NCI-H774 (cell line): ENCODE measurements around the gene RSPH10B.
A peak's percentile ranks its signal among the peaks of the same experiment; 100 is the strongest.
"Not testable (repeated sequence)": the region's sequence is repeated elsewhere in the genome, so short reads cannot be mapped to it uniquely, and the experiment has no call there.

Source experiments
- DNase-seq: peaks from one replicate; lab custom pipeline; 2025; lab: John Stamatoyannopoulos, UW

RSPH10B gene

DNA sequence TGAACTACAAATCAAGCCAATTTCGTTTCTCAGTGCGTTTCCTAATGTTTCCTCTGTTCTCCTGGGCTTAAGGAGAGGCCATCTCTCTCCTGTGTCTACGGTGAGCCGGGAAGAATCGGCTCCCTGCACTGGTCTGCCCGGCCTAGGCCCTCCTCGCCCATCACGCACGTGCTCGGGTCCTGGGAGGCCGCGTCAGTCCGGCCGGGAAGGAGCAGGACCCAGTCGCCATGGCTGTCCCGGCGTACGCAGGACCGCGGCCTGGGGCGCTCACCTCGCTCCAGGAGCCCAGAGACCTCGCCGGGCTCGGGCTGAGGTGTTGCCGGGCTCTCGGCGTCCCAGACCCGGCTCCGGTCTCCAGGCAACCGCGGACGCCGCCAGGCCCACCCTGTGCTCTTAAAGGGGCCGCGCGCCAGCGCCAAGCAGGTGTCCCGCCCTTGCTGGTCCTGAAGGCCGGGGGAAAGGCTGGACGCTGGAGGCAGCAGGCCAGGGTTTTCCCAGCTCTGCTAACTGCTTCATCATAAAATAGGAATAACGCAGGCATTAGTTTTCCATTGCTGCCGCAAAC is at the start of gene RSPH10B:
Gene RSPH10B, minus strand, starts transcription at position 343 of the 565 bp plus-strand sequence. CDS start 3,573 bp downstream, outside the sequence.
- not testable (repeated sequence) for DNase-seq

DNA sequence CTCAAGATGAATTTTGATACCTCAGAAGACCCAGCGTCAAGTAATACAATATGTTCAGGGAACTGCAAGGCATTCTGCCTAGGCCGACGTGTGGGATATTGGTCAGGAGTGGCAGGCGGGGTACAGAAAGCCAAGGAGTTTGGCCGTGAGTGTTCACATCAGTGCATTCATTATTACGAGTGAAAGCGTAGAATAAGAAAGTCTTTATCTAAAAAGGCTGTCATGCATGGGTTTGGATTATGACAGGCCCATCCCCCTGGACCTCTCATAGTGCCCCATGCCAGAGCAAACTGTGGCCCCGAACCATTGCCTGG is 46.1 kb upstream of the RSPH10B start:
- no peak for DNase-seq

DNA sequence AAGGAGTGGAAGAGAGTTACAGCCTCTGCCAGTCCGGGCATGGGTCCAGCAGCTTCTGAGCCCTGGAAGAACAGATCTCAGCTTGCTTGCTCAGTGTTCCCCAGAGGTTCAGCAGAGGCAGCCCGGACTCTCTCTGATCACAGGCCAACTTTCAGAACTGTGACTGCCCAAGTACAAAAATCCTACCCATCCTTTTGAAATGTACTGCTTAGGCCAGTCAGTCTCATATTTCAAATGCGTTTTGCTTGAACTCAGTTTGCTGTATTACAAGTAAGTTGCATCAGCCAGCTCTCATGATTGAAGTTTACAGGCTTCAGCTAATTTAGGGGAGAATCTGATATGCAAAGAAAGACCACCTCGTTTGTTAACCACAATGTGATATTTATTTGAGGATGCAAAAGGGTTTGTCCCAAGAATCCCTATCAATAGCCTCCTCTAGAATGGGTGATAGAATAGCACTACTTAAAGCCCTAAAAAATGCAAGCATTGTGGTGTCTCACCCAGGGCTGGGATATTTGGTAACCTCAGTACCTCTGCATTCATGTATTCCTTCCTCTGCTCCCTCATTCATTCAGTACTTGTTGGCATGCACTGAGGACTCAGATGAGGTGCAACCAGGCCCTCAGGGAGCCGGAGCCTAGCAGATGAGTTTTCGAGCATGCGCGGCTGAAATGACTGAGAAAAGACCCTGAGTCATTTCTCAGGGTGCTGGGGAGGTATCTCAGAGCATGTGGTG is 45.6 kb upstream of the RSPH10B start:
- DNase-seq, result no peak

DNA sequence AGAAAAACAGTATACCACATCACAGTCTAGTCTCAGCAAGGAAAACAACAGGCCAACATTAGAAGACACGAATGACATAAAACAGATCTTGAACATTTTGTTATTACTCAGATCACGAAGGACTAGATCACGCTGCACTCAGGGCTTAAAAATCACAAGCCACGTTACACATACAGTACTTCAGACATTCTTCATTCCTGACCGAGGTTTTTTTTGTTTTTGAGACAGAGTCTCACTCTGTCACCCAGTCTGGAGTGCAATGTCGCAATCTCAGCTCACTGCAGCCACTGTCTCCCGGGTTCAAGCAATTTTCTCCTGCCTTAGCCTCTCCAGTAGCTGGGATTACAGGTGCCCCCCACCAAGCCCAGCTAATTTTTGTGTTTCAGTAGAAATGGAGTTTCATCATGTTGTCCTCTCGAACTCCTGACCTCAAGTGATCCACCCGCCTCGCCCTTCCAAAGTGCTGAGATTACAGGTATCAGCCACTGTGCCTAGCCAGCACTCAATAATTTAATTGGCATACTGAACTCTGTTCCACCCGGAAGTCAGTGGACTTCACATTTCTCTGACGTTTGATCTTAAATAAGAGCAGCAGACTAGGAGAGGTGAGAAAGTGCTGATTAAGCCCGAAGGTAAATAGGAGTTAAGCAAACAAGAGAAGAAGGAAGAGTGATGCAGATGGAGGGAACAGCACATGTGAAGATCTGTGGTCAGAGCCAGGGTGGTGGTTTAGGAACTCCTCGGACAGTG is 42.0 kb upstream of the RSPH10B start:
- DNase-seq, result no peak

DNA sequence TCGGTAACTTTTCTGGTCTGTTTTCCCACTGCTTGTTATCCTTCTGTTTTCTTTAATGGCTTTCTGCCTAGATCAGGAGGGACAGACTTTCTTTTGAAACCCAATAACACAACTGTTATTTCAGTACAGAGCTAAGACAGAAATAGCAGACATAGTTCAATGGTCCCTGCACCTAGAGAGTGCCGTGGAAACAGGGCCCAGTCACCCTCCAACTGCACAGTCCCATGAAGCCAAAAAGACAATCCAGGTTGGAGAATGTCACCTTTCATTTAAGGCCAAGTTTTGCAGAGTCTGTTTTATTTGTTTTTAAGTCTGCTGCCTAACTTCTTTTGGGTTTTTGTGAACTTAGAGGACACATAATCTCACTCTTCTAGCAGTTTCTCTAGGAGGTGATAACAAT is 41.1 kb upstream of the RSPH10B start:
- no peak for DNase-seq

DNA sequence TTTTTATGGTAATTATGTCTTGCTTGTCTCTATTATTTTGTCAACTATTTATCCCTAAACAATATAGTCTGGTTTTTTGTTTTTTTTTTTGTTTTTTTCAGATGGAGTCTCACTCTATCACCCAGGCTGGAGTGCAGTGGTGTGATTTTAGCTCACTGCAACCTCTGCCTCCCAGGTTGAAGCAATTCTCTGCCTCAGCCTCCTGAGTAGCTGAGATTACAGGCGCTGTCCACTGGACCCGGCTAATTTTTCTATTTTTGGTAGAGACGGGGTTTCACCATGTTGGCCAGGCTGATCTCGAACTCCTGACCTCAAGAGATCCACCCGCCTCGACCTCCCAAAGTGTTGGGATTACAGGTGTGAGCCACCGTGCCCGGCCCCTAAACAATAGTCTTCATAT is 39.9 kb upstream of the RSPH10B start:
- not testable (repeated sequence) for DNase-seq

DNA sequence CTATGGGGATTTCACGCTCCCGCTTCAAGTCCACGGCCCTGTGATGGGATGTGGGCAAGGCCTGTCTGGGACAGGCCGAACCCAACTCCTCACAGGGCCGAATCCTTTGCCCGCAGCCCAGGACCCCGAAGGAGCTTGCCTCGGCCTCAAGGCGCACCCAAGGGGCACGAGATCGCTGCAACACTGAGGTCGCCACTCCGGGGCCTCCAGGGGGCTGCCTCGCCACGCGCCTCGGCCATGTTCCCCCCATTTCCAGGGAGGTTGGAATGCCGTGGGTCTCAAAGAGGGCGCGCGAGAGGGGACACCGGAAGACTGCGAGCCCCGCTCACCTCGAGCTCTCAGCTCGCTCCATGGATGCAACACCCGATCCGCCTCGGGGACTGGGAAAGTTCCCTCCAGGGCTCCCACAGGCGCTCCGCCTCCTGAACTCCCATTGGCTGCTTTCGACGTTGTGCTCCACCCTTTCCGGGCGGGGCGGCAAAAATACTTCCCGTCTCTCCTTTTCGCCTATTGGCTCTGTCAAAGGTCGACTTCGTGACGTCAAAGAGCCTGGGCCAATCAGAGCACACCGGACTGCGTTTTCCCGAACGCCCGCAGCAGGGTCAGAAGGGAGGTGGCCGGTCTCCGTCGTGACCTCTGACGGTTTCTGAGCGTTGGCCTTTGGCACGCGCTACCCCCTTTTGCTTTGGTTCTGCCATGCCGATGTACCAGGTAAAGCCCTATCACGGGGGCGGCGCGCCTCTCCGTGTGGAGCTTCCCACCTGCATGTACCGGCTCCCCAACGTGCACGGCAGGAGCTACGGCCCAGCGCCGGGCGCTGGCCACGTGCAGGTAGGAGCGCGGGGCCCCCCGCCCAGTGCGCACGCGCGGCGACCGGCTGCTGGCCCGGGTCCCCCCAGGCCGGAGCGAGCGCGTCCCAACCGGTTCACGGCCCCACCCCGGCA is 38.5 kb upstream of the RSPH10B start, which contains the start of the genes AIMP2 and PMS2:
Gene AIMP2, plus strand, starts transcription at position 605 of the 944 bp plus-strand sequence. Its CDS starts 92 bp downstream, at position 697.
Gene PMS2, minus strand, starts transcription at position 382 of the 944 bp plus-strand sequence. Its CDS starts 30 bp downstream, at position 352.
- peak; percentile 98 for DNase-seq

DNA sequence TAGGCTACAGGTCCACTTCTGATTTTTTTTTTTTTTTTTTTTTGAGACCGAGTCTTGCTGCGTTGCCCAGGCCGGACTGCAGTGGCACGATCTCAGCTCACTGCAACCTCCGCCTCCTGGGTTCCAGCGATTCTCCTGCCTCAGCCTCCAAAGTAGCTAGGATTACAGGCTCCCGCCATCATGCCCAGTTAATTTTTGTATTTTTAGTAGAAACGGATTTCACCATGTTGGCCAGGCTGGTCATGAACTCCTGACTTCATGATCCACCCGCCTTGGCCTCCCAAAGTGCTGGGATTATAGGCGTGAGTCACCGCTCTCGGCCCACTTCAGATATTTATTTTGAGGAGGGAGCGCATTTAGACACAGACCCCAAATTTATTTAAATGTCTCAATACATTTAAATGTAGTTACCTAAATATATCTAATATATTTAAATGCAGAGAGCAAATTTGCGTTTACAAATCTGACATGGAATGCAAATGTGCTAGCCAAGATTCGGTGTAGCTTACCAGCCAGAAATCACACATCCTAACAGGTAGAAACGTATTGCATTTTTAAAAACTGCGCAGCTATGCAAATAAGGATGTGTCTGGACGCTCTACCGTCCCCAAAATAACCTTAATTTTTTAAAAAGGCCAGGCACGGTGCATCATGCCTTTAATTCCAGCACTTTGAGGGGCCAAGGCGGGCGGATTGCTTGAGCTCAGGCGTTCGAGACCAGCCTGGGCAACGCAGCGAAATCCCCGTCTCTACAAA is 37.5 kb upstream of the RSPH10B start:
- not testable (repeated sequence) for DNase-seq

DNA sequence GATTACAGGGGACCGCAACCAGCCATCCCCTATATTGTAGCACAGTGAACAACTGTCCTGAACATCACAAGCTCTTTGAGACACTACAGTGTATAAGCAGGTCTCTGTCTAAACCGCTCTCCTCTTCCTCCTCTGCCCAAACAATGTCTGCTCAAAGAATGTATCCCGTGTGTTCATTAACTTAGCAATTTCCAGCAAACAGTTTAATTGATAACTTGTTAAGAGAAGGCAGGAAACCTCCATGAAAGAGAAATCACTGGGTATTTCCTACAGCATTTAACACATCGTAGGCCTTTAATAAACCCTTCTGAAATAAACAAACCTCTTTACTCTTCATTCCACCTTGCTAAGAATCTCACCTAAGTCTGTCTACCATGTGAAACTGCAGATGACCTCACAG is 36.9 kb upstream of the RSPH10B start:
- DNase-seq, result no peak

DNA sequence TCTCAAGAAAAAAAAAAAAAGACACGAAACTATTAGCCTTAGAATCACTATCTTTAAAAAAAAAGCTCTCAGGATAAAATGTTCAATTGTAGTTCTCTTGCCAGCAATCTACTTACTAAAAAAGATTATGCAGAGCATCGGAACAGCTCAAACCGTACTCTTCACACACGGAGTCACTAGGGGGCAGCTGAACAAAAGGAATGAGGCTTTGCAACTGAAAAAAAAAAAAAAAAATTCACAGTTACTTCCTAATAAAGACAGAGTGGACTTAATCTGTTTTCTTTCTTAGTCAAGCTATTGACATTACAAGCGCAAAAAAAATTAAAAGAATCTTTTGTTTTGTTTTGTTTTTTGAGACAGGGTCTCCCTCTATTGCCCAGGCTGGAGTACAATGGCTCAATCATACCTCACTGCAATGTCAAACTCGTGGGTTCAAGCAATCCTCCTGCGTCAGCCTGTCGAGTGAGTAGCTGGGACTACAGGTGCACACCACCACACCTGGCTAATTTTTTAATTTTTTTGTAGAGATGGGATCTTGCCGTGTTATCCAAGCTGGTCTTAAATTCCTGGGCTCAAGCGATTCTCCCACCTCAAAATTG is 26.8 kb upstream of the RSPH10B start:
- DNase-seq, result peak; percentile 28

DNA sequence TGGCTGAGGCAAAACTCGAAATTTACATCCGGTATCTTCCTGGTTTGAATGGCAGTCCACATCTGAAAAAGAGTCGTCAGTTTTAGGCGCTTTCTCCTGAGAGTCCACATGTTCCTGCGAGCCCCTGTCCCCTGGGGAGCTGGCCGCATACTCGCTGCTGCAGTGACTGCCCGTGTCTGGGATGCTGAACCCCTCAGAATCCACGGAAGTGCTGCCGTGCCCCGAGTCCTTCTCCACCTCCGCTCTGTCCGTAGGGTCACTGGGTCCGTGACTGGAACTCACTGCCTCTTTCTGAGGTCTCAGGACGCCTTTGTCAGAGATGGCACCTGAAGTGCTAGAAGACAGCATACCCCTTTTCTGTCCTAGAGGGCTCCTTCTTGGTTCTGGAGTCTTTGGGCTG is 16.6 kb upstream of the RSPH10B start:
- DNase-seq, result not testable (repeated sequence)

DNA sequence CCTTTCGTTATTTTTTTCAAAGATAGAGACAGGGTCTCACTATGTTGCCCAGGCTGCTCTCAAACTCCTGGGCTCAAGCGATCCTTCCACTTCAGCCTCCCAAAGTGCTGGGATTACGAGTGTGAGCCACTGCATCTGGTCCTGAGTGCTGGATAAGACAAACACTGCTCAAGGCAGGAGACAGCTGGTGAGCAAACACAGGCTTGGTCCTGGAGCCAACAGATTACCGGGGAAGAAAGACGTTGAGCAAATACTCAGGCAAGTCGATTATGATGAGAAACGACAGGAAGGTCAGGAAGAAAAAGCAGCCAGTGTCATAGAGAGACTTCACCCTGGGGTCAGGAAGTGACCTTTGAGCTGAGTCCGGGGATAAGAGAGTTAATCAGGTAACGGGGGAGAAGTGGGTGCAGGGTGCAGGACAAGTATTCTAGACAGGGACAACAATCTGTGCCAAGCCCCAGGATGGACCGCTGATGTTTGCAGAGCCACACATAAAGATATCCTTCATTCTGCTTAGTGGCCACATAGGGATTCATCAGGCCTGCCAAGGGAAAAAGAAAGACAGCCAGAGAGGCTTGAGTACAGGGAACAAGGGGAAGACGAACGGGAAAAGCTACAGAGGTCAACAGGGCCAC is 9.3 kb upstream of the RSPH10B start:
- not testable (repeated sequence) for DNase-seq

DNA sequence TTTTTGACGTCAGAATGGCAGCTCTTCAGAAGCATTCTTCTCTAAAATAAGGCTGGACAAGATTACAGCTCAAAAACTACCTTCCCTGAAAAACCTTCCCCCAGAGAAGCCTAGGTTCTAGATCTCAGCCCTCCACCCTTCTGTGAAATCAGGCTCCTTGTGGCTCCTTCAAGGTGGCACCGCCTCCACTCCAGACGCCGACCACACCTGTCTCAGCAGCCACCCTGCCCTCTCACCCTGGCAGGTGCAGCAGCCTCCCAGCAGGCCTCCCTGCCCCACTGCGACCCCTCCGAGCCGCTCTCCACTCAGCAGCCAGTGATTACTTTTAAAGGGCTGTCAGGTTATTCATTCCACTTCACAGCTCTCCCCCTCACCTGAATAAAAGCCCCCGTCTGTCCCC is 3.1 kb upstream of the RSPH10B start:
- DNase-seq, result not testable (repeated sequence)

DNA sequence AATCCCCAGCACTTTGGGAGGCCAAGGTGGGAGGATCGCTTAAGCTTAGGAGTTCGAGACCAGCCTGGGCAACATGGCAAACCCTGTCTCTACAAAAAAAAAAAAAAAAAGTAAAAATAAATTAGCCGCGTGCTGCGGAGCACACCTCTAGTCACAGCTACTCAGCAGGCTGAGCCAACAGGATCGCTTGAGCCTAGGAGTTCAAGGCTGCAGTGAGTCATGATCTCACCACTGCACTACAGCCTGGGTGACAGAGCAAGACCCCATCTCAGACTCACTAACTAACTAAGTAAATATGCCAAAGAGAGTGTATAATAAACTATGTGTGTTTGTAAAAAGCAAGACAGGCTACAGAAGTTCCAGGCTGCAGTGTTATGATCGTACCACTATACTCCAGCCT is 6.7 kb downstream of the RSPH10B start:
- not testable (repeated sequence) for DNase-seq

DNA sequence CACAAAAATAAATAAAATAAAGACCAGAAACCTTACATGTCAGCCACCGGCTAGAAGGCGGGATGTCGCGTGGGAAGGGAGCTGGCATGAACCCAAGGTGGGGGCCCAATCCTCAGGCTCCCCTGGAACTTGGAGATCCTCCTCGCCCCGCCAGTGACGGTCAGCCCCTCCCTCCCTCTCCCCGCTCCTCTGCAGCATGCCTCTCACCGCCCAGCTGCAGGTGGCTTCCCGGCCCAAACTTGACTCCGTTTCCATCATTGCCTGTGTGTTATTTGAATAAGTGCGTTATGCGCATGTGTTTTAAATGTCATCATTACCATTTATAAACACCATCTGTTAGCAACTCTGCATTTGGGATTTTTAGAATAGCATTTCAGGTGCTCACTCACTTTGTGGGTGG is 7.3 kb downstream of the RSPH10B start:
- not testable (repeated sequence) for DNase-seq

DNA sequence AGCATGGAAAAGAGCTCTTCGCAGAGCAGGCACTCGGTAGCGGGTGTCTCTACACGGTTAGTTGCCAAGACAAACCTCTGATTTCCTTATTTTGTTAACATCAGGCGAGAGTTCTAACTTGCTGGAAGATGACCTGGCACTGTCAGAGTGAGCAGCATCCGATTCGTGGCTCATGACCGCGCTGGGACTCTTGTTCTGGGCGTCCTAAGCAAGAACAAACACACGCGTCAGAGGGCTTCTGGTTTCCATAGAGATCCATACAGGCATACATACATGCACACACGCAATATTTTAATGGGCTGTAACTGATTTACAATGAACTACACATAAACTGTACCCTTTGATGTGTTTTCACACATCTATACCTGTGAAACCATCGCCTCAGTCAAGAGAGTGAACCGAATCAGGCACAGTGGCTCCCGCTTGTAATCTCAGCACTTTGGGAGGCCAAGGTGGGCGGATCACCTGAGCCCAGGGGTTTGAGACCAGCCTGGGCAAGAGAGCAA is 35.5 kb downstream of the RSPH10B start:
- not testable (repeated sequence) for DNase-seq

DNA sequence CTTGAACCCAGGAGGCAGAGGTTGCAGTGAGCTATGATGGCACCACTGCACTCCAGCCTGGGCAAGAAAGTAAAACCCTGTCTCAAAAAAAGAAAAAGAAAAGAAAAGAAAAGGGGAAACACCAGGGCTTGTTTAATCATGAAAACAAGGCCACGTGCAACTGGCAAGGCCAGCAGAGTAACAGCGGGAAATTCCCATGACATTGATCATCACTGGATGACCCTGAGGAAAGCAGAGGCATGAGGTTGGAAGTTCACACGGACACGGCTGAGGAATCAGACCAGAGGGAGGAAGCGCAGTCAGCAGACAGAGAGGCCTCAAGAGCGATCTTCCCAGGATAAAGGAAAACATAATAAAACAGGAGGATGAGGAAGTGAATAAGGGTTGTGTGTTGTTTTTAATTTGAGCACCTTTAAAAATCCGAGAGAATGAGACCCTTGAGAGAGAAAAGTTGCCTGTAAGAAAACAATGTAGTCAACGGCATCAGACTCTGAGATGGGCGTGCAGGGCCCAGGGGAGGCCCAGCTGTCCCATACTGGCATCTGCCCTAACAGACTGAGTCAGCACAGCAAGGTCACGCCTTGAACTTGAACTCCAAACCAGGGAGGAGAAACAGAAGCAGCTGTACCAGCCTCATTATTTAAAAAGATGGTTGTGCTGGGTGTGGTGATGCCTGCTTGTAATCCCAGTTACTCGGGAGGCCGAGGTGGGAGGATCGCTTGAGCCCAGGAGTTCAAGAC is 38.4 kb downstream of the RSPH10B start:
- not testable (repeated sequence) for DNase-seq

DNA sequence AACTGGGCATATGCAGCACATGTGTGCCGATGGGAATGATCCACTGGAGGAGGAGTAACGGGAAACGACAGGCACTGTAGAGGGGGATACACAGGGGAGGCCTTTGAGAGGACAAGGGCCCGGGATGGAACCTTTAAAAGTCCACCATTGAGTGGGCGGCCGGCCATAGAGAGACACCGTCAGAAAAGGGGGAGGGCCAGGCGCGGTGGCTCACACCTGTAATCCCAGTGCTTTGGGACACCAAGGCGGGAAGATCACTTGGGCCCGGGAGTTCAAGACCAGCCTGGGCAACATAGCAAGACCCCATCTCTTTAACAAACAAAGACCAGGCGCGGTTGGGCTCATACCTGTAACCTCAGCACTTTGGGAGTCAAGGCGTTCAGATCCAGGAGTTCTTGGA is 39.2 kb downstream of the RSPH10B start:
- not testable (repeated sequence) for DNase-seq

DNA sequence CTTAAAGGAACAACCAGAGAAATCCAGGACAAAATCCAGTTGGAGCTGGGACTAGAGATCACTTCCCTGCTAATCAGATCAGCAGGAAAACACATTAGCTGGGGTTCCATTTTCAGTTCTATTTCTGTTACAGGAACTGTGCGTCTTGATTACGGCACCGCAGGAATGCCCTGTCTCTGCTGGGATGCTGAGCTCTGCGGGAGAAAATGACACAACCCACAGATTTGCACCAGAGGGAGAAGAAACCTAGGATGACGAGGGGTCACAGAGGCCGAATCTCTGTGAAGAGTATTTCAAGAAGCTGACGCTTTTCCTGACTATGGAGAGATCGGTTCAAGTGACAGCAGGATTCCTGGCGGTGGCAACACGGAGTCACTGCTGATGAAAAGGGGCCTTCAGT is 40.2 kb downstream of the RSPH10B start:
- DNase-seq, result not testable (repeated sequence)
